Rectal smooth muscle tissue (tissue), 1 donor: ENCODE measurements around the gene MICALL2.

Experiments used
- H3K27ac ChIP-seq: one replicate; pipeline ENCODE4 v1.7.0; 2013; ENCODE audit warnings: low read depth, low read length, inconsistent platforms
- H3K27me3 ChIP-seq: one replicate; pipeline ENCODE4 v1.7.0; 2013; ENCODE audit warnings: low read length; ENCODE audit not compliant: control insufficient read depth, insufficient read depth
- H3K36me3 ChIP-seq: one replicate; pipeline ENCODE4 v1.7.0; 2013; ENCODE audit warnings: low read length; ENCODE audit not compliant: control insufficient read depth, insufficient read depth
- H3K4me1 ChIP-seq: one replicate; pipeline ENCODE4 v1.7.0; 2013; ENCODE audit warnings: low read length; ENCODE audit not compliant: control insufficient read depth, insufficient read depth
- H3K4me3 ChIP-seq: one replicate; pipeline ENCODE4 v1.7.0; 2013; ENCODE audit warnings: low read length
- H3K9ac ChIP-seq: one replicate; pipeline ENCODE4 v1.7.0; 2013; ENCODE audit warnings: low read length

MICALL2 gene

GRCh38 chr7:1395211-1396070, 63.8 kb downstream of the MICALL2 start:
- no peaks in the 10 kb centered on the region for H3K4me1 ChIP-seq
- no peaks in the 10 kb centered on the region for H3K36me3 ChIP-seq
- no peak overlapping the region for H3K4me3 ChIP-seq
- H3K27ac ChIP-seq, result no peak overlapping the region
- H3K9ac ChIP-seq, result no peak overlapping the region
- peaks cover 9% of the 10 kb centered on the region for H3K27me3 ChIP-seq

GRCh38 chr7:1394371-1394770, 64.9 kb downstream of the MICALL2 start:
- H3K4me3 ChIP-seq, result no peak overlapping the region
- no peak overlapping the region for H3K27ac ChIP-seq
- H3K27me3 ChIP-seq, result peaks cover 9% of the 10 kb centered on the region
- H3K9ac ChIP-seq, result no peak overlapping the region
- no peaks in the 10 kb centered on the region for H3K36me3 ChIP-seq
- H3K4me1 ChIP-seq, result no peaks in the 10 kb centered on the region

- Histone ChIP-seq H3K27me3 (peaks cover 12% of the 10 kb centered on the region), H3K36me3 (no peaks in the 10 kb centered on the region), H3K4me1 (no peaks in the 10 kb centered on the region), H3K9ac (no peak overlapping the region), H3K27ac (no peak overlapping the region), H3K4me3 (no peak overlapping the region)
These were observed 65.8 kb downstream of the MICALL2 start for GRCh38 chr7:1393421-1393820.

GRCh38 chr7:1392556-1392955, 66.7 kb downstream of the MICALL2 start:
- Histone ChIP-seq H3K27me3 (peaks cover 16% of the 10 kb centered on the region), H3K27ac (no peak overlapping the region), H3K4me3 (no peak overlapping the region), H3K4me1 (no peaks in the 10 kb centered on the region), H3K36me3 (no peaks in the 10 kb centered on the region), H3K9ac (no peak overlapping the region)

- Histone ChIP-seq H3K27me3 (peaks cover 16% of the 10 kb centered on the region), H3K9ac (no peak overlapping the region), H3K4me1 (no peaks in the 10 kb centered on the region), H3K4me3 (no peak overlapping the region), H3K36me3 (no peaks in the 10 kb centered on the region), H3K27ac (no peak overlapping the region)
These were observed 67.8 kb downstream of the MICALL2 start for GRCh38 chr7:1391449-1391848.

- Histone ChIP-seq H3K36me3 (no peaks in the 10 kb centered on the region), H3K9ac (no peak overlapping the region), H3K4me3 (no peak overlapping the region), H3K4me1 (no peaks in the 10 kb centered on the region), H3K27me3 (peaks cover 21% of the 10 kb centered on the region), H3K27ac (no peak overlapping the region)
These were observed 70.5 kb downstream of the MICALL2 start for GRCh38 chr7:1388703-1389335.

- H3K4me3 ChIP-seq, result no peak overlapping the region
- no peak overlapping the region for H3K9ac ChIP-seq
- H3K36me3 ChIP-seq, result no peaks in the 10 kb centered on the region
- peaks cover 21% of the 10 kb centered on the region for H3K27me3 ChIP-seq
- H3K4me1 ChIP-seq, result no peaks in the 10 kb centered on the region
- no peak overlapping the region for H3K27ac ChIP-seq
These were observed 71.1 kb downstream of the MICALL2 start for GRCh38 chr7:1388021-1388702.

GRCh38 chr7:1387261-1387660, 72.0 kb downstream of the MICALL2 start:
- no peaks in the 10 kb centered on the region for H3K4me1 ChIP-seq
- H3K27ac ChIP-seq, result no peak overlapping the region
- no peaks in the 10 kb centered on the region for H3K36me3 ChIP-seq
- H3K27me3 ChIP-seq, result peaks cover 24% of the 10 kb centered on the region
- no peak overlapping the region for H3K4me3 ChIP-seq
- H3K9ac ChIP-seq, result no peak overlapping the region

GRCh38 chr7:1386623-1387220, 72.5 kb downstream of the MICALL2 start:
- no peaks in the 10 kb centered on the region for H3K4me1 ChIP-seq
- no peaks in the 10 kb centered on the region for H3K36me3 ChIP-seq
- H3K27ac ChIP-seq, result no peak overlapping the region
- no peak overlapping the region for H3K9ac ChIP-seq
- peaks cover 24% of the 10 kb centered on the region for H3K27me3 ChIP-seq
- H3K4me3 ChIP-seq, result no peak overlapping the region

- Histone ChIP-seq H3K4me1 (no peaks in the 10 kb centered on the region), H3K9ac (no peak overlapping the region), H3K27ac (no peak overlapping the region), H3K27me3 (peaks cover 24% of the 10 kb centered on the region), H3K4me3 (no peak overlapping the region), H3K36me3 (no peaks in the 10 kb centered on the region)
These were observed 73.3 kb downstream of the MICALL2 start for GRCh38 chr7:1385809-1386622.

- Histone ChIP-seq H3K27ac (no peak overlapping the region), H3K27me3 (peaks cover 24% of the 10 kb centered on the region), H3K4me3 (no peak overlapping the region), H3K4me1 (no peaks in the 10 kb centered on the region), H3K9ac (no peak overlapping the region), H3K36me3 (no peaks in the 10 kb centered on the region)
These were observed 74.0 kb downstream of the MICALL2 start for GRCh38 chr7:1385086-1385808.
